Glutamatergic neuron (in vitro differentiated cells): ENCODE results near the gene CACNB3. TPM values are rescaled to one million over a fixed set of nuclear protein-coding genes. Genes with fewer than 3 reads are reported as not detected.

Experiments
- DNase-seq: peaks from one replicate; pipeline ENCODE4 v3.0.0; 2022
- H3K27ac Mint-ChIP-seq: one replicate; pipeline ENCODE4 v1.8.0; 2020; ENCODE audit warnings: mild to moderate bottlenecking, mixed read lengths, inconsistent platforms; ENCODE audit not compliant: unreplicated experiment
- H3K27me3 Mint-ChIP-seq: one replicate; pipeline ENCODE4 v1.8.0; 2020; ENCODE audit warnings: mild to moderate bottlenecking, moderate library complexity, mixed read lengths, inconsistent platforms; ENCODE audit not compliant: unreplicated experiment
- H3K36me3 Mint-ChIP-seq: one replicate; pipeline ENCODE4 v1.8.0; 2020; ENCODE audit warnings: mild to moderate bottlenecking, mixed read lengths, inconsistent platforms; ENCODE audit not compliant: unreplicated experiment
- H3K4me1 Mint-ChIP-seq: one replicate; pipeline ENCODE4 v1.8.0; 2020; ENCODE audit warnings: mild to moderate bottlenecking, low read depth, mixed read lengths, inconsistent platforms; ENCODE audit not compliant: unreplicated experiment
- H3K4me3 Mint-ChIP-seq: one replicate; pipeline ENCODE4 v1.8.0; 2020; ENCODE audit warnings: mild to moderate bottlenecking, mixed read lengths, inconsistent platforms; ENCODE audit not compliant: unreplicated experiment
- H3K9me3 Mint-ChIP-seq: one replicate; pipeline ENCODE4 v1.8.0; 2020; ENCODE audit warnings: mild to moderate bottlenecking, moderate library complexity, mixed read lengths, inconsistent platforms; ENCODE audit not compliant: unreplicated experiment
- total RNA-seq: library from RNA; stranded (reverse); fragmentation: NEBNext Ultra II Directional; extraction: Animal tissue kit (Norgen Biotek cat#: 25700); gene quantifications from one replicate; pipeline ENCODE4 v1.2.1, GENCODE V29; 2021; ENCODE audit not compliant: unreplicated experiment
- TF ChIP-seq, protein P1 (sequence below): fragments of 200-600 bp; sonication (generic); IDR thresholded peaks from one replicate; pipeline ENCODE4 v1.5.0; 2021; ENCODE audit not compliant: partially characterized antibody, unreplicated experiment

CACNB3 gene
- total RNA-seq, 1 donor from 2014 or later = 155 TPM

DNA sequence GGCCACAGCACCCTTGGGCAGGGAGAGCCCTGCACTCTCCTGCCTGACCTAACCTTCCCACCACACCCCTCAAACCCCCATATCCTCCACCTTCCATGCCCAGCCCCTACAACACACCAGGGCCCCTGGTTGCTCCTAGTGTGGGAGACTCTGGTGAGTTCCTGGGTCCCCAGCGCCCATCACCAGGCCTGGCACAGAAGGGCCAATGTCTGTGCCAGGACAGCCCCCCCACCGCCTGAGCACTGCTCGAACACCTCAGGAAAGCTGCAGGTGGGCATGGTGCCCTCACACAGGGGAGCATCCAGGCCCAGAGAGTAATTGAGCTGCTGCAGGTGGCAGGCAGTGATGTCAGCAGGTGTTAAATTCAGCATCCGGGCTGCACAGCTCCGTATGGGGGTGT lies 44.6 kb upstream of the CACNB3 start:
- Mint-ChIP-seq H3K27ac (no peak overlapping the region), H3K36me3 (peaks cover 5% of the 10 kb centered on the region), H3K4me3 (no peak overlapping the region), H3K27me3 (peaks cover 6% of the 10 kb centered on the region), H3K9me3 (peaks cover 11% of the 10 kb centered on the region), H3K4me1 (peaks cover 1% of the 10 kb centered on the region)
- TF ChIP-seq, protein P1, sequence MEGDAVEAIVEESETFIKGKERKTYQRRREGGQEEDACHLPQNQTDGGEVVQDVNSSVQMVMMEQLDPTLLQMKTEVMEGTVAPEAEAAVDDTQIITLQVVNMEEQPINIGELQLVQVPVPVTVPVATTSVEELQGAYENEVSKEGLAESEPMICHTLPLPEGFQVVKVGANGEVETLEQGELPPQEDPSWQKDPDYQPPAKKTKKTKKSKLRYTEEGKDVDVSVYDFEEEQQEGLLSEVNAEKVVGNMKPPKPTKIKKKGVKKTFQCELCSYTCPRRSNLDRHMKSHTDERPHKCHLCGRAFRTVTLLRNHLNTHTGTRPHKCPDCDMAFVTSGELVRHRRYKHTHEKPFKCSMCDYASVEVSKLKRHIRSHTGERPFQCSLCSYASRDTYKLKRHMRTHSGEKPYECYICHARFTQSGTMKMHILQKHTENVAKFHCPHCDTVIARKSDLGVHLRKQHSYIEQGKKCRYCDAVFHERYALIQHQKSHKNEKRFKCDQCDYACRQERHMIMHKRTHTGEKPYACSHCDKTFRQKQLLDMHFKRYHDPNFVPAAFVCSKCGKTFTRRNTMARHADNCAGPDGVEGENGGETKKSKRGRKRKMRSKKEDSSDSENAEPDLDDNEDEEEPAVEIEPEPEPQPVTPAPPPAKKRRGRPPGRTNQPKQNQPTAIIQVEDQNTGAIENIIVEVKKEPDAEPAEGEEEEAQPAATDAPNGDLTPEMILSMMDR = no peak
- DNase-seq = no peak

DNA sequence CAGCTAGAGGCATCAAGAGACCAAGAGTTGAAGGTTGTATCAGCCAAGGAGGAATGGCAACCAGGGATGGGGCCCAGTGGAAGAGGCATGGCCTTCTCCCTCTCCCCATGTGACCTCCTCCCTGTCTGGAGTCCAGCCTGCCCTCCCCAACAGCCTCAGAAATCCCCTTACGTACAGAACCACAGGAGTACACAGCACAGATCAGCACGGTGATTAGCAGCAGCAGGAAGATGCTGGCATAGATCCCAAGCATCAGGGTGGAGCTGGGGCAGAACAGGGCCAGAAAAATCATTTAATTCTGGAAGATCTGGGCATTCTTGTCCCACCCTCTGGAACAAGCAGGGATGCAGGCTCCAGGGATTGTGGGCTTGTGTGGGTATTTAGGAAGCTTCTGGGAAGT lies 43.8 kb upstream of the CACNB3 start:
- Mint-ChIP-seq H3K4me1 (peaks cover 1% of the 10 kb centered on the region), H3K36me3 (peaks cover 5% of the 10 kb centered on the region), H3K9me3 (peaks cover 11% of the 10 kb centered on the region), H3K27me3 (peaks cover 6% of the 10 kb centered on the region), H3K4me3 (no peak overlapping the region), H3K27ac (no peak overlapping the region)
- TF ChIP-seq, protein P1 = no peak
- no peak for DNase-seq

DNA sequence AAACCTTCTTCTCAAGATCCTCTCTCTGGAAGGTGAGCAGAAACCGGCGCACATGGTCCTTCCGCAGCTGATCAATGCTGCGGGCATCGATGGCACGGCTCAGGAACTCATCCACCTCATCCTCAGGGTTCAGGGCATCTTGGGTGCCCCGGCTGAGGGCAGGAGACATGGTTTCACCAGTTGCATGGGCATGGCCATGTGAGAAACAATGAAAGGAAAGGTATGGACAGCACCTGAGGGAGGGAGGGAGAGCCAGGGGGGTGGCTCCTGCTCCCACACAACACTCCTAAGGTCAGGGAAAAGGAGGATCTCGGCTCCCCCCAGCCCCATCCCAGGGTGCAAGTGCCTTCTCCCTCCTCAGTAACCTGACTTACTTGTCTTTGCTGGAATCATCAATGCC lies 43.0 kb upstream of the CACNB3 start:
- peaks cover 6% of the 10 kb centered on the region for H3K27me3 Mint-ChIP-seq
- H3K9me3 Mint-ChIP-seq = peaks cover 11% of the 10 kb centered on the region
- no peak overlapping the region for H3K27ac Mint-ChIP-seq
- H3K4me1 Mint-ChIP-seq = peaks cover 1% of the 10 kb centered on the region
- DNase-seq = no peak
- TF ChIP-seq, protein P1 = no peak
- H3K36me3 Mint-ChIP-seq = peaks cover 5% of the 10 kb centered on the region
- H3K4me3 Mint-ChIP-seq = no peak overlapping the region

DNA sequence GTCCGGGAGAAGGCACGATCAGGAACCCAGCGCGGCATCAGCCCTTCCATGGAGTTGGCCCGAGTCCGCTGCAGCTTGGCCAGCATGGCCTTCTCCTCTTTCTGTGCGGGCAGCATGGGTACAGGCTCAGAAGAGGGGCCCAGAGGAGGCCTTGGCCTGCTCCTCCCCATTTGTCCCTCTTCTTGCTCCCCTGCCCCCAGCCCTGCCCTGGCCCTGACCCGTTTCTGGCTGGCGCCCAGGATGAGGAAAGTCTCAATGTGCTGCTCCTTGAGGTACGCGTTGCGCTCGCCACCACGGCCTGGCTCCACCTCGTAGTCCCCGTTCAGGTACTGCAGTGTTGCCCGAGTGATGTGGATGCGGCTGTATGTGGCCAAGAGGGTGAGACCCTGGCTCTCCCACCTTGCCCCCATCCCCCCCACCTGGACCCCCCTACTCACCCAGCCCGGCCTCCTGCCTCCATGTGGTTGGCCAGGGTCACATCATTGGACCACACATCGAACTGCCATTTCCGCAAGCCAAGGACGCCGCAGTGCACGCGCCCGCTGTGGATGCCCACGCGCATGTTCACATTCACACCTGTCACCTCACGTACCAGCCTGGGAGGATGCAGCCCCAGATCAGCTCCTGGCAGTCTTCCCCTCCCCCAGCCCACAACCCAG lies 42.2 kb upstream of the CACNB3 start:
- Mint-ChIP-seq H3K27me3 (peaks cover 6% of the 10 kb centered on the region), H3K4me1 (peaks cover 1% of the 10 kb centered on the region)

GRCh38 chr12:48776956-48777355 lies 41.3 kb upstream of the CACNB3 start:
- H3K4me1 Mint-ChIP-seq = peaks cover 1% of the 10 kb centered on the region
- H3K9me3 Mint-ChIP-seq = peaks cover 9% of the 10 kb centered on the region
- H3K27me3 Mint-ChIP-seq = peaks cover 8% of the 10 kb centered on the region
- TF ChIP-seq, protein P1 = no peak
- no peaks in the 10 kb centered on the region for H3K36me3 Mint-ChIP-seq
- H3K27ac Mint-ChIP-seq = peak overlapping the region; percentile 48
- DNase-seq = no peak
- H3K4me3 Mint-ChIP-seq = no peak overlapping the region

More for the DNA sequence above, 42.2 kb upstream of the CACNB3 start:
- H3K27ac Mint-ChIP-seq = no peak overlapping the region
- DNase-seq = no peak
- peaks cover 5% of the 10 kb centered on the region for H3K36me3 Mint-ChIP-seq
- H3K4me3 Mint-ChIP-seq = no peak overlapping the region
- H3K9me3 Mint-ChIP-seq = peaks cover 11% of the 10 kb centered on the region
- TF ChIP-seq, protein P1 = no peak
